Measurements from ENCODE around the gene SPSB1.

The SPSB1 gene

GRCh38 chr1:9260059-9260766, 32.5 kb upstream of the SPSB1 start:
- DNase-seq (ENCODE audit: low spot score): no peak

GRCh38 chr1:9261496-9261895, 31.2 kb upstream of the SPSB1 start:
- DNase-seq (ENCODE audit: low spot score): no peak

- DNase-seq (ENCODE audit: low spot score): no peak
These were observed 30.4 kb upstream of the SPSB1 start for GRCh38 chr1:9262096-9262986.

GRCh38 chr1:9263276-9263855, 29.3 kb upstream of the SPSB1 start:
- DNase-seq (ENCODE audit: low spot score): no peak

GRCh38 chr1:9263984-9264872, 28.5 kb upstream of the SPSB1 start:
- no peak for DNase-seq (ENCODE audit: low spot score)

GRCh38 chr1:9265037-9265436, 27.7 kb upstream of the SPSB1 start:
- no peak for DNase-seq (ENCODE audit: low spot score)

GRCh38 chr1:9265968-9266367, 26.7 kb upstream of the SPSB1 start:
- no peak for DNase-seq (ENCODE audit: low spot score)

- no peak for DNase-seq (ENCODE audit: low spot score)
These were observed 25.4 kb upstream of the SPSB1 start for GRCh38 chr1:9267352-9267686.

- no peak for DNase-seq (ENCODE audit: low spot score)
These were observed 24.7 kb upstream of the SPSB1 start for GRCh38 chr1:9267827-9268581.

GRCh38 chr1:9269078-9269501, 23.6 kb upstream of the SPSB1 start:
- peak; percentile 44 for DNase-seq (ENCODE audit: low spot score)

- no peak for DNase-seq (ENCODE audit: low spot score)
These were observed 23.0 kb upstream of the SPSB1 start for GRCh38 chr1:9269721-9270120.

GRCh38 chr1:9270290-9270883, 22.3 kb upstream of the SPSB1 start:
- DNase-seq (ENCODE audit: low spot score): no peak

GRCh38 chr1:9271283-9271682, 21.4 kb upstream of the SPSB1 start:
- DNase-seq (ENCODE audit: low spot score): no peak

- no peak for DNase-seq (ENCODE audit: low spot score)
These were observed 20.7 kb upstream of the SPSB1 start for GRCh38 chr1:9271861-9272595.

- no peak for DNase-seq (ENCODE audit: low spot score)
These were observed 19.5 kb upstream of the SPSB1 start for GRCh38 chr1:9273177-9273576.

GRCh38 chr1:9275161-9275560, 17.5 kb upstream of the SPSB1 start:
- no peak for DNase-seq (ENCODE audit: low spot score)

- DNase-seq (ENCODE audit: low spot score): peak; percentile 93
These were observed 17.1 kb upstream of the SPSB1 start for GRCh38 chr1:9275567-9276034.

GRCh38 chr1:9278116-9278515, 14.6 kb upstream of the SPSB1 start:
- DNase-seq (ENCODE audit: low spot score): no peak

GRCh38 chr1:9278585-9279153, 14.0 kb upstream of the SPSB1 start:
- DNase-seq (ENCODE audit: low spot score): no peak

All from RKO (cell line).